Choroid plexus epithelial cell (primary cell): Measurements from ENCODE around the gene FOXRED2.
A peak's percentile ranks its signal among the peaks of the same experiment; 100 is the strongest.

ENCODE experiments used
- DNase-seq: peaks from one replicate; pipeline ENCODE4 v3.0.0-alpha.2; 2010; ENCODE audit warnings: low read depth
- H3K4me3 ChIP-seq: 2 replicates; pipeline ENCODE4 v1.5.1; 2011; ENCODE audit warnings: low read depth, mild to moderate bottlenecking, control low read depth, low read length, moderate library complexity
- TF ChIP-seq, protein P1 (sequence below): conservative IDR thresholded peaks from 2 replicates; pipeline ENCODE4 v1.5.1; 2011; ENCODE audit warnings: low read depth, mild to moderate bottlenecking, control low read depth, inconsistent platforms, low read length, moderate library complexity

Gene FOXRED2

DNA sequence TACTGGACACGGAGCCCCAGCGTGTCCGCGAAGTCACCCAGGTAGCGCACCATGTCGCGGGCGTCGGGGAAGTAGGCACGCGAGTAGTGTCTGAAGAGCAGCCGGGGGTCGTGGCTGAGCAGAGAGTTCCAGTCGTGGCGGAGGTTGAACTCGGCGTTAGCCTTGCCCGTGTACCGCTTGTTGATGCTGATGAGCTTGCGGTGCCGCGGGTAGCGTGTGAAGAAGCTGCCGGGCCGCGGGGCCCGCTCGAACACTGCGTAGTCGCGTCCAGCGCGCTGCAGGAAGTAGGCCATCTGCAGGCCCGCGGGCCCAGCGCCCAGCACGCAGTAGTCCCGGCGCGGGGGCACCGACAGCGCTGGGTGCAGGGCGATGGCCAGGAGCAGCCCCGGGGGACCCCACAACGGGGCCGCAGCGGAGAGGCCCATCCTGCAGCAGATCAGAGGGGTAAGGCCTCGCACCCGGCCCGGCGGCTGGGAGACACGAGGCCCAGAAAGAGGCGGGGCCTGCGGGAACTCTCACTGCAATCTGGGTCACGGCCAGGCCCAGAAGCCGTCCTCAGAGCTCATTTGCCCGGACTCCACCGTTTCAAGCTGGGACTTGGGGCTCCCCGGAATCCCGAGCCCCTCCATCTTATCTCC, 723 bp downstream of the FOXRED2 start:
- no peak for DNase-seq
- peak overlapping the region; percentile 66 for H3K4me3 ChIP-seq
- TF ChIP-seq, protein P1, sequence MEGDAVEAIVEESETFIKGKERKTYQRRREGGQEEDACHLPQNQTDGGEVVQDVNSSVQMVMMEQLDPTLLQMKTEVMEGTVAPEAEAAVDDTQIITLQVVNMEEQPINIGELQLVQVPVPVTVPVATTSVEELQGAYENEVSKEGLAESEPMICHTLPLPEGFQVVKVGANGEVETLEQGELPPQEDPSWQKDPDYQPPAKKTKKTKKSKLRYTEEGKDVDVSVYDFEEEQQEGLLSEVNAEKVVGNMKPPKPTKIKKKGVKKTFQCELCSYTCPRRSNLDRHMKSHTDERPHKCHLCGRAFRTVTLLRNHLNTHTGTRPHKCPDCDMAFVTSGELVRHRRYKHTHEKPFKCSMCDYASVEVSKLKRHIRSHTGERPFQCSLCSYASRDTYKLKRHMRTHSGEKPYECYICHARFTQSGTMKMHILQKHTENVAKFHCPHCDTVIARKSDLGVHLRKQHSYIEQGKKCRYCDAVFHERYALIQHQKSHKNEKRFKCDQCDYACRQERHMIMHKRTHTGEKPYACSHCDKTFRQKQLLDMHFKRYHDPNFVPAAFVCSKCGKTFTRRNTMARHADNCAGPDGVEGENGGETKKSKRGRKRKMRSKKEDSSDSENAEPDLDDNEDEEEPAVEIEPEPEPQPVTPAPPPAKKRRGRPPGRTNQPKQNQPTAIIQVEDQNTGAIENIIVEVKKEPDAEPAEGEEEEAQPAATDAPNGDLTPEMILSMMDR = no peak

DNA sequence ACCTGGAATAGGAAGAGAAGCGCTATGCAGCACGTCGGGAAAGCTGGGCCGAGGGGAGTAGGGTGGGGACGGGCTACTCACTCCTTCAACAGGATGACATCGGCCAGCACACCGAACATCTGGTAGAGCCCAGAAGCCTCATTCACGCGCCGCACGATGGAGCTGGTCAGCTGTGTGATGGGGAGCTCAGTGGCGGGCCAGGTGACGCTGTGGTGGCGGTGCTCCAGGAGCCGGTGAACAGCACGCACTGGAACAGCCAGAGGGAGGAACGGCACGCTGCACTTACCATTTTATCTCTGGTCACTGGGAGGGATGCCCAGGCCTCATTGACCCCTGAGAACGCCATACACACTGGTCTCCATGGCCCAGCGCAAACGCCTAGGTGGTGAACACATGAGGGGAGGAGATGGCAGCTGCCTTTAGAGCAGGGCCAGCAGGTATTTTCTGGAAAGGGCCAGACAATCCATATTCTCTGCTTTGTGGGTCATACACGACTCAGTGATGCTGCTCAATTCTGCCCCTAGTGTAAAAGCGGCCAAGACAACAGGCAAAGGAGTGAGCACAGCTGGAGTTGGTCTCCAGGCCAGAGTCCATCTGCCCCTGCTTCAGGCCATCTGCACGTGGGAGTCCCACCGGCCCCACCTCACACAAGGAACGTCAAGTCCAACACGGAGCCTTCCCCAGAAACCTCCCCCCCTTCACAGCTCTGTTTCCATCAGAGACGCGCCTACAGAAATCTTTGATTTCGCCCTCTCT, 8.8 kb downstream of the FOXRED2 start:
- DNase-seq = peak; percentile 13
- TF ChIP-seq, protein P1 = peak; percentile 39
- no peak overlapping the region for H3K4me3 ChIP-seq

DNA sequence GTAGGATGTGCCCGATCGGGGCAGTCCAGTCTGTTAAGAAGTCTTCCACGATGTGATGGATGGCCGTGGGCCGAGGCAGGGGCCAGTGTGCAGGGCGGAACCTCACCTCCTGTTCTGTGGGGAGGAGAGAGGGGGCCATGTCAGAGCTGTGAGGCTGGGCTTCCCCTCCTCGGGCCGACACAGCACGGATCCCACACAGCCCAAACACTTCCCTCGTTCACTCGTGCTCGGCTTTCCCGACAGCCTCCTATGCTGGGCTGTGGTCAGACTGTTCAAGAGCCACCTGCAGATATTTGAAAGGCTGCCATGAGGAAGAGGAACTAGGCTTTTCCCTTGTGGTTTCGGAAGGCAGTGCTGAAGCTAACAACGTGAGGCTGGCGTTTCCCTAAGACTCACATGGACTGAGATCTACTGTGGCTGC, 13.1 kb downstream of the FOXRED2 start:
- DNase-seq = no peak
- H3K4me3 ChIP-seq = no peak overlapping the region
- TF ChIP-seq, protein P1 = no peak

DNA sequence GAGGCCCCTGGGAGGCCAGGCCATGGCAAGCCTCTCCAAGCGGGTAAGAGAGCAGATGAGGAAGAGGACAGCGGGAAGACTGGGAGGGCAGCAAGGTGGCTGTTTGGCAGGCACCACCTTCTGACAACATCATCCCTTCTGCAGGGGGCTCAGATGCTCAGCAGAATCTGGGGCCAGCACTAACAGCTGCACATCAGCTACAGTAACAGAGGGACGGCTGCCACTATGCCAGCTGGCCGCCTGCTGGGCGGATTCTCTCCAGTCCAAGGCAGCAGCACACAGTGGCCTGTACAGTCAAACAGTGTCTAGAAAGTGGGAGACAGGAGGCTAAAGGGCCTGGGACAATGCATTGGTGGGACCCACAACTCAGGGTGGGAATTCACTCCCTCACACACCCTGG, 14.7 kb downstream of the FOXRED2 start:
- DNase-seq = no peak
- no peak overlapping the region for H3K4me3 ChIP-seq

DNA sequence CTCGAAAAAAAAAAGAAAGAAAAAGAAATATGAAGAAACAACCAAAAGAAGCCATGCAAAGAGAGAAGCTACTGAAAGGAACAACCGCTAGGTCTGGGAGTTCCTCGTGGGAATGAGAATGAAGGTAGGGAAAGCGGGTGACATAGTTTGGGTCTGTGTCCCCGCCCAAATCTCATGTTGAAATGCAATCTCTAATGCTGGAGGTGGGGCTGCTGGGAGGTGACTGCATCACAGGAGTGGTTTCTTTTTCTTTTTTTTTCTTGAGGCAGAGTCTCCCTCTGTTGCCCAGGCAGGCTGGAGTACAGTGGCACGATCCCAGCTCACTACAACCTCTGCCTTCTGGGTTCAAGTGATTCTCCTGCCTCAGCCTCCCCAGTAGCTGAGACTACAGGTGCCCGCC, 15.7 kb downstream of the FOXRED2 start:
- TF ChIP-seq, protein P1 = no peak
- no peak for DNase-seq
- no peak overlapping the region for H3K4me3 ChIP-seq

More for the DNA sequence above, 14.7 kb downstream of the FOXRED2 start:
- TF ChIP-seq, protein P1 = no peak

DNA sequence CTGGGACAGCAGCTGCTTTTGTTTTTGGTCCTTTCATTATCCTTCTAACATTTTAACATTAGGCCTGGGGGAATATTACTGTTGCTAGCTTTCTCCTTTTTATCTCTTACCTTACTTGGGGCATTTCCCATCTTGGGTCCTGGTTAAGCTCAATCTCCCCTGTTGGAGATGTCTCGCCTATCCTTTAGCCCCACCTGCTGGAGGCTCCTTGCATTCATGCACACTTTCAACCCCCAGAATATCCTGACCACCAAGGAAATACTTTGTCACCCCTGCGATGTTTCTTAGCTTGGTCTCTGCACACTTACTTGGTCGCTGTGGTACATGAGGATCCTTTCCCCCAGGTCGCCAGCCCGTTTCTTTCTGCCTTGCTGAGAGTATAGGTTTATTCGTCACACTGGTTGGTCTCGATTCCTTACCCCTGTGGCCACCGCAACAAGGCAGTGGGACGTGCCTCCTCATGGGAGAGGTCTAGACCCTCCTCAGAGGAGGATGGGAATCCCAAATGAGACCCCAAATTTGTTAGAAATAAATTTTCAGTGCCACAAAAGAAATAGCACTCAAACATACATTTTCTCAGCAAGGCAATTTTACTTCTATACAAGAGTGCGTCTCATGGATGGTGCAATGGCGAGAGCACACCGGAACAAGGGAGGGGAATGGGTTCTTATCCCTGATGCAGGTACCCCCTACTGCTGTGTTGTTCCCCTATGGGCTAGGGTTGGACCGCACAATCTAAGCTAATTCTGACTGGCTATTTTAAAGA, 20.0 kb downstream of the FOXRED2 start:
- peak; percentile 75 for DNase-seq
- no peak overlapping the region for H3K4me3 ChIP-seq
- TF ChIP-seq, protein P1 = peak; percentile 83
